GM23338 (cell line): ENCODE measurements around the gene MAP2K5. TPM values are rescaled to one million over a fixed set of nuclear protein-coding genes. Genes with fewer than 3 reads are reported as not detected.

Source experiments
- ATAC-seq: fragments of 200-7000 bp; cut with Tn5 transposase; 3 replicates; pipeline ENCODE4 v1.9.1; 2020
- DNase-seq: peaks from one replicate; pipeline ENCODE4 v3.0.0-alpha.2; 2015; ENCODE audit warnings: low spot score
- H2AFZ ChIP-seq: fragments of 200-600 bp; sonication (generic); 2 replicates; pipeline ENCODE4 v1.8.0; 2016; ENCODE audit warnings: antibody characterized with exemption, mild to moderate bottlenecking, moderate library complexity
- H3F3A ChIP-seq: fragments of 200-600 bp; sonication (generic); replicated peaks from 2 replicates; pipeline ENCODE4 v1.8.0; 2017; ENCODE audit warnings: antibody characterized with exemption, mixed run types, low read depth
- H3K27ac ChIP-seq: fragments of 200-600 bp; sonication (generic); 2 replicates; pipeline ENCODE4 v1.6.1; 2016; ENCODE audit warnings: low read depth
- H3K27me3 ChIP-seq: fragments of 200-600 bp; sonication (generic); 2 replicates; pipeline ENCODE4 v1.8.0; 2016; ENCODE audit warnings: mild to moderate bottlenecking, mixed run types, moderate library complexity; ENCODE audit not compliant: insufficient read depth
- H3K36me3 ChIP-seq: fragments of 200-600 bp; sonication (generic); 2 replicates; pipeline ENCODE4 v1.8.0; 2016; ENCODE audit warnings: mild to moderate bottlenecking; ENCODE audit not compliant: insufficient read depth
- H3K4me1 ChIP-seq: fragments of 200-600 bp; sonication (generic); 2 replicates; pipeline ENCODE4 v1.8.0; 2016; ENCODE audit warnings: mild to moderate bottlenecking, moderate library complexity; ENCODE audit not compliant: insufficient read depth
- H3K4me2 ChIP-seq: fragments of 200-600 bp; sonication (generic); 2 replicates; pipeline ENCODE4 v1.7.1; 2017; ENCODE audit warnings: mixed run types
- H3K4me3 ChIP-seq: fragments of 200-600 bp; sonication (generic); 2 replicates; pipeline ENCODE4 v1.6.1; 2016; ENCODE audit warnings: mixed run types
- H3K79me2 ChIP-seq: fragments of 200-600 bp; sonication (generic); replicated peaks from 2 replicates; pipeline ENCODE4 v1.8.0; 2017; ENCODE audit warnings: mild to moderate bottlenecking; ENCODE audit not compliant: insufficient read depth
- H3K9me2 ChIP-seq: fragments of 200-600 bp; sonication (generic); 2 replicates; pipeline ENCODE4 v1.8.0; 2017; ENCODE audit not compliant: insufficient read depth
- H4K20me1 ChIP-seq: fragments of 200-600 bp; sonication (generic); replicated peaks from 2 replicates; pipeline ENCODE4 v1.8.0; 2017; ENCODE audit warnings: mild to moderate bottlenecking; ENCODE audit not compliant: insufficient read depth
- H3K27ac Mint-ChIP-seq: 2 replicates; pipeline ENCODE4 v1.8.0; 2020; ENCODE audit warnings: inconsistent platforms, mild to moderate bottlenecking, moderate library complexity, mixed read lengths
- H3K27me3 Mint-ChIP-seq: 3 replicates; pipeline ENCODE4 v1.8.0; 2022; ENCODE audit warnings: low read depth, mild to moderate bottlenecking, moderate library complexity, mixed read lengths, inconsistent platforms; ENCODE audit not compliant: insufficient read depth, poor library complexity
- H3K36me3 Mint-ChIP-seq: 3 replicates; pipeline ENCODE4 v1.8.0; 2021; ENCODE audit warnings: low read depth, mild to moderate bottlenecking, inconsistent platforms, moderate library complexity, mixed read lengths
- H3K4me1 Mint-ChIP-seq: 3 replicates; pipeline ENCODE4 v1.8.0; 2020; ENCODE audit warnings: mild to moderate bottlenecking, inconsistent platforms, mixed read lengths
- H3K4me3 Mint-ChIP-seq: 3 replicates; pipeline ENCODE4 v1.8.0; 2021; ENCODE audit warnings: moderate library complexity, mild to moderate bottlenecking, inconsistent platforms, mixed read lengths
- H3K9me3 Mint-ChIP-seq: 3 replicates; pipeline ENCODE4 v1.8.0; 2020; ENCODE audit warnings: moderate library complexity, mild to moderate bottlenecking, inconsistent platforms, mixed read lengths
- CTCF ChIP-seq, 2 experiments: fragments of 200-600 bp in 1 of 2; sonication (generic) in 1 of 2; conservative IDR thresholded peaks; 2 replicates each; pipeline versions ENCODE4 v1.5.1 to v1.6.1; 2016 to 2017; ENCODE audit warnings: antibody characterized with exemption in 2 of 2, low read depth in 2 of 2, mild to moderate bottlenecking in 2 of 2, moderate library complexity in 1 of 2
- ETS1 ChIP-seq: IDR thresholded peaks from 2 replicates; pipeline ENCODE4 v1.6.1; 2016; ENCODE audit warnings: antibody characterized with exemption
- EZH2 ChIP-seq: fragments of 200-600 bp; sonication (generic); IDR thresholded peaks from one replicate; pipeline ENCODE4 v1.8.0; 2017; ENCODE audit warnings: antibody characterized with exemption, mild to moderate bottlenecking, low read depth; ENCODE audit not compliant: unreplicated experiment
- JUNB ChIP-seq: IDR thresholded peaks from one replicate; pipeline ENCODE4 v1.6.1; 2016; ENCODE audit warnings: antibody characterized with exemption; ENCODE audit not compliant: unreplicated experiment
- NANOG ChIP-seq: IDR thresholded peaks from 2 replicates; pipeline ENCODE4 v1.6.1; 2016; ENCODE audit warnings: antibody characterized with exemption, borderline replicate concordance
- POLR2AphosphoS5 ChIP-seq: IDR thresholded peaks from 2 replicates; pipeline ENCODE4 v1.6.1; 2016; ENCODE audit warnings: antibody characterized with exemption, low read depth
- STAT1 ChIP-seq: IDR thresholded peaks from one replicate; pipeline ENCODE4 v1.6.1; 2016; ENCODE audit warnings: antibody characterized with exemption; ENCODE audit not compliant: unreplicated experiment
- polyA plus RNA-seq: library from polyadenylated mRNA; unstranded; fragments of >200 nt; fragmentation: Nextera tagmentation; extraction: Ambion mirVana; gene quantifications from 2 replicates; pipeline ENCODE4 v1.2.1, GENCODE V29; 2016
- total RNA-seq: library from RNA; depleted of rRNA; stranded (reverse); fragments of >200 nt; shearing (Covaris generic); gene quantifications from 2 replicates; pipeline ENCODE4 v1.2.3, GENCODE V29; 2014
- TF ChIP-seq, protein P1 (sequence below): fragments of 250-450 bp; sonication (Bioruptor Pico); IDR thresholded peaks from 2 replicates; pipeline ENCODE4 v1.5.0; 2020; ENCODE audit warnings: mild to moderate bottlenecking, moderate library complexity

MAP2K5 gene
- total and polyA plus RNA-seq, 2 experiments from 2014 or later: 6.5 to 13.6 TPM

- peaks cover 1% of the 10 kb centered on the region for H3K27me3 Mint-ChIP-seq
- Histone ChIP-seq H3K36me3 (no peaks in the 10 kb centered on the region; the same call in none of the 2 replicates), H3F3A (no peaks in the 10 kb centered on the region), H3K27ac (no peak overlapping the region), H4K20me1 (no peaks in the 10 kb centered on the region; the same call in 1 of the 2 replicates), H3K27me3 (no peaks in the 10 kb centered on the region), H3K4me2 (no peak overlapping the region), H3K79me2 (no peaks in the 10 kb centered on the region), H3K4me3 (no peak overlapping the region), H3K9me2 (no peaks in the 10 kb centered on the region), H2AFZ (no peak overlapping the region), H3K4me1 (no peaks in the 10 kb centered on the region)
- no peaks in the 10 kb centered on the region for H3K36me3 Mint-ChIP-seq
- H3K27ac Mint-ChIP-seq: no peak overlapping the region
- DNase-seq: no peak
- no peak for TF ChIP-seq POLR2AphosphoS5
- no peak for TF ChIP-seq STAT1
- no peak for TF ChIP-seq EZH2
- TF ChIP-seq JUNB: no peak
- no peak for TF ChIP-seq CTCF (conservative IDR thresholded peaks at IDR 0.05; ENCODE audit: low read depth in 2 of 2)
- TF ChIP-seq, protein P1, sequence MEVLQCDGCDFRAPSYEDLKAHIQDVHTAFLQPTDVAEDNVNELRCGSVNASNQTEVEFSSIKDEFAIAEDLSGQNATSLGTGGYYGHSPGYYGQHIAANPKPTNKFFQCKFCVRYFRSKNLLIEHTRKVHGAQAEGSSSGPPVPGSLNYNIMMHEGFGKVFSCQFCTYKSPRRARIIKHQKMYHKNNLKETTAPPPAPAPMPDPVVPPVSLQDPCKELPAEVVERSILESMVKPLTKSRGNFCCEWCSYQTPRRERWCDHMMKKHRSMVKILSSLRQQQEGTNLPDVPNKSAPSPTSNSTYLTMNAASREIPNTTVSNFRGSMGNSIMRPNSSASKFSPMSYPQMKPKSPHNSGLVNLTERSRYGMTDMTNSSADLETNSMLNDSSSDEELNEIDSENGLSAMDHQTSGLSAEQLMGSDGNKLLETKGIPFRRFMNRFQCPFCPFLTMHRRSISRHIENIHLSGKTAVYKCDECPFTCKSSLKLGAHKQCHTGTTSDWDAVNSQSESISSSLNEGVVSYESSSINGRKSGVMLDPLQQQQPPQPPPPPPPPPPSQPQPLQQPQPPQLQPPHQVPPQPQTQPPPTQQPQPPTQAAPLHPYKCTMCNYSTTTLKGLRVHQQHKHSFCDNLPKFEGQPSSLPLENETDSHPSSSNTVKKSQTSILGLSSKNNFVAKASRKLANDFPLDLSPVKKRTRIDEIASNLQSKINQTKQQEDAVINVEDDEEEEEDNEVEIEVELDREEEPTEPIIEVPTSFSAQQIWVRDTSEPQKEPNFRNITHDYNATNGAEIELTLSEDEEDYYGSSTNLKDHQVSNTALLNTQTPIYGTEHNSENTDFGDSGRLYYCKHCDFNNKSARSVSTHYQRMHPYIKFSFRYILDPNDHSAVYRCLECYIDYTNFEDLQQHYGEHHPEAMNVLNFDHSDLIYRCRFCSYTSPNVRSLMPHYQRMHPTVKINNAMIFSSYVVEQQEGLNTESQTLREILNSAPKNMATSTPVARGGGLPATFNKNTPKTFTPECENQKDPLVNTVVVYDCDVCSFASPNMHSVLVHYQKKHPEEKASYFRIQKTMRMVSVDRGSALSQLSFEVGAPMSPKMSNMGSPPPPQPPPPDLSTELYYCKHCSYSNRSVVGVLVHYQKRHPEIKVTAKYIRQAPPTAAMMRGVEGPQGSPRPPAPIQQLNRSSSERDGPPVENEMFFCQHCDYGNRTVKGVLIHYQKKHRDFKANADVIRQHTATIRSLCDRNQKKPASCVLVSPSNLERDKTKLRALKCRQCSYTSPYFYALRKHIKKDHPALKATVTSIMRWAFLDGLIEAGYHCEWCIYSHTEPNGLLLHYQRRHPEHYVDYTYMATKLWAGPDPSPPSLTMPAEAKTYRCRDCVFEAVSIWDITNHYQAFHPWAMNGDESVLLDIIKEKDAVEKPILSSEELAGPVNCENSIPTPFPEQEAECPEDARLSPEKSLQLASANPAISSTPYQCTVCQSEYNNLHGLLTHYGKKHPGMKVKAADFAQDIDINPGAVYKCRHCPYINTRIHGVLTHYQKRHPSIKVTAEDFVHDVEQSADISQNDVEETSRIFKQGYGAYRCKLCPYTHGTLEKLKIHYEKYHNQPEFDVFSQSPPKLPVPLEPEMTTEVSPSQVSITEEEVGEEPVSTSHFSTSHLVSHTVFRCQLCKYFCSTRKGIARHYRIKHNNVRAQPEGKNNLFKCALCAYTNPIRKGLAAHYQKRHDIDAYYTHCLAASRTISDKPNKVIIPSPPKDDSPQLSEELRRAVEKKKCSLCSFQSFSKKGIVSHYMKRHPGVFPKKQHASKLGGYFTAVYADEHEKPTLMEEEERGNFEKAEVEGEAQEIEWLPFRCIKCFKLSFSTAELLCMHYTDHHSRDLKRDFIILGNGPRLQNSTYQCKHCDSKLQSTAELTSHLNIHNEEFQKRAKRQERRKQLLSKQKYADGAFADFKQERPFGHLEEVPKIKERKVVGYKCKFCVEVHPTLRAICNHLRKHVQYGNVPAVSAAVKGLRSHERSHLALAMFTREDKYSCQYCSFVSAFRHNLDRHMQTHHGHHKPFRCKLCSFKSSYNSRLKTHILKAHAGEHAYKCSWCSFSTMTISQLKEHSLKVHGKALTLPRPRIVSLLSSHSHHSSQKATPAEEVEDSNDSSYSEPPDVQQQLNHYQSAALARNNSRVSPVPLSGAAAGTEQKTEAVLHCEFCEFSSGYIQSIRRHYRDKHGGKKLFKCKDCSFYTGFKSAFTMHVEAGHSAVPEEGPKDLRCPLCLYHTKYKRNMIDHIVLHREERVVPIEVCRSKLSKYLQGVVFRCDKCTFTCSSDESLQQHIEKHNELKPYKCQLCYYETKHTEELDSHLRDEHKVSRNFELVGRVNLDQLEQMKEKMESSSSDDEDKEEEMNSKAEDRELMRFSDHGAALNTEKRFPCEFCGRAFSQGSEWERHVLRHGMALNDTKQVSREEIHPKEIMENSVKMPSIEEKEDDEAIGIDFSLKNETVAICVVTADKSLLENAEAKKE: no peak
- no peak for TF ChIP-seq ETS1
- no peak for TF ChIP-seq NANOG
- no peaks in the 10 kb centered on the region for H3K9me3 Mint-ChIP-seq
- ATAC-seq: no peak
- H3K4me3 Mint-ChIP-seq: no peak overlapping the region
- H3K4me1 Mint-ChIP-seq: 0 out of 3 replicates have a peak, but pooled peaks cover 2% of the 10 kb centered on the region
These were observed 31.8 kb upstream of the MAP2K5 start for GRCh38 chr15:67510597-67511190.
